ENCODE results near the gene PCOLCE2.

Gene PCOLCE2

GRCh38 chr3:142888481-142889211, at the start of gene PCOLCE2:
Gene PCOLCE2, minus strand, starts transcription at chr3:142889083. Its CDS starts 187 bp downstream, at chr3:142888896.
- peak; percentile 47 for DNase-seq (ENCODE audit: low spot score)

GRCh38 chr3:142935963-142936362, 47.1 kb upstream of the PCOLCE2 start:
- DNase-seq (ENCODE audit: low spot score), result no peak

- DNase-seq (ENCODE audit: low spot score), result no peak
Observed at GRCh38 chr3:142934887-142935269, 46.0 kb upstream of the PCOLCE2 start.

GRCh38 chr3:142934128-142934886, 45.4 kb upstream of the PCOLCE2 start:
- DNase-seq (ENCODE audit: low spot score), result no peak

- DNase-seq (ENCODE audit: low spot score), result peak; percentile 34
Observed at GRCh38 chr3:142931222-142931621, 42.3 kb upstream of the PCOLCE2 start.

GRCh38 chr3:142930463-142930862, 41.6 kb upstream of the PCOLCE2 start:
- DNase-seq (ENCODE audit: low spot score), result no peak

GRCh38 chr3:142929890-142930289, 41.0 kb upstream of the PCOLCE2 start:
- DNase-seq (ENCODE audit: low spot score), result no peak

GRCh38 chr3:142929109-142929508, 40.2 kb upstream of the PCOLCE2 start:
- no peak for DNase-seq (ENCODE audit: low spot score)

- no peak for DNase-seq (ENCODE audit: low spot score)
Observed at GRCh38 chr3:142926368-142926944, 37.6 kb upstream of the PCOLCE2 start.

- DNase-seq (ENCODE audit: low spot score), result no peak
Observed at GRCh38 chr3:142925140-142925539, 36.3 kb upstream of the PCOLCE2 start.

GRCh38 chr3:142923694-142924093, 34.8 kb upstream of the PCOLCE2 start:
- DNase-seq (ENCODE audit: low spot score), result no peak

GRCh38 chr3:142916605-142917004, 27.7 kb upstream of the PCOLCE2 start:
- no peak for DNase-seq (ENCODE audit: low spot score)

- no peak for DNase-seq (ENCODE audit: low spot score)
Observed at GRCh38 chr3:142915636-142916035, 26.8 kb upstream of the PCOLCE2 start.

- no peak for DNase-seq (ENCODE audit: low spot score)
Observed at GRCh38 chr3:142914286-142914811, 25.5 kb upstream of the PCOLCE2 start.

GRCh38 chr3:142913432-142913831, 24.5 kb upstream of the PCOLCE2 start:
- DNase-seq (ENCODE audit: low spot score), result no peak

GRCh38 chr3:142912402-142913172, 23.7 kb upstream of the PCOLCE2 start:
- DNase-seq (ENCODE audit: low spot score), result no peak

- DNase-seq (ENCODE audit: low spot score), result no peak
Observed at GRCh38 chr3:142910280-142910679, 21.4 kb upstream of the PCOLCE2 start.

- DNase-seq (ENCODE audit: low spot score), result no peak
Observed at GRCh38 chr3:142909282-142909681, 20.4 kb upstream of the PCOLCE2 start.

GRCh38 chr3:142907996-142908395, 19.1 kb upstream of the PCOLCE2 start:
- DNase-seq (ENCODE audit: low spot score), result no peak

GRCh38 chr3:142904639-142905436, 16.0 kb upstream of the PCOLCE2 start:
- no peak for DNase-seq (ENCODE audit: low spot score)

- DNase-seq (ENCODE audit: low spot score), result no peak
Observed at GRCh38 chr3:142902356-142902755, 13.5 kb upstream of the PCOLCE2 start.
